ENCODE results near the gene GPALPP1. TPM values are rescaled to one million over a fixed set of nuclear protein-coding genes. Genes with fewer than 3 reads are reported as not detected.
"Not testable (repeated sequence)": the region's sequence is repeated elsewhere in the genome, so short reads cannot be mapped to it uniquely, and the experiment has no call there.

Gene GPALPP1, protein sequence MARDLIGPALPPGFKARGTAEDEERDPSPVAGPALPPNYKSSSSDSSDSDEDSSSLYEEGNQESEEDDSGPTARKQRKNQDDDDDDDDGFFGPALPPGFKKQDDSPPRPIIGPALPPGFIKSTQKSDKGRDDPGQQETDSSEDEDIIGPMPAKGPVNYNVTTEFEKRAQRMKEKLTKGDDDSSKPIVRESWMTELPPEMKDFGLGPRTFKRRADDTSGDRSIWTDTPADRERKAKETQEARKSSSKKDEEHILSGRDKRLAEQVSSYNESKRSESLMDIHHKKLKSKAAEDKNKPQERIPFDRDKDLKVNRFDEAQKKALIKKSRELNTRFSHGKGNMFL
- 26.7 TPM for polyA plus RNA-seq (ENCODE audit: insufficient read length)

DNA sequence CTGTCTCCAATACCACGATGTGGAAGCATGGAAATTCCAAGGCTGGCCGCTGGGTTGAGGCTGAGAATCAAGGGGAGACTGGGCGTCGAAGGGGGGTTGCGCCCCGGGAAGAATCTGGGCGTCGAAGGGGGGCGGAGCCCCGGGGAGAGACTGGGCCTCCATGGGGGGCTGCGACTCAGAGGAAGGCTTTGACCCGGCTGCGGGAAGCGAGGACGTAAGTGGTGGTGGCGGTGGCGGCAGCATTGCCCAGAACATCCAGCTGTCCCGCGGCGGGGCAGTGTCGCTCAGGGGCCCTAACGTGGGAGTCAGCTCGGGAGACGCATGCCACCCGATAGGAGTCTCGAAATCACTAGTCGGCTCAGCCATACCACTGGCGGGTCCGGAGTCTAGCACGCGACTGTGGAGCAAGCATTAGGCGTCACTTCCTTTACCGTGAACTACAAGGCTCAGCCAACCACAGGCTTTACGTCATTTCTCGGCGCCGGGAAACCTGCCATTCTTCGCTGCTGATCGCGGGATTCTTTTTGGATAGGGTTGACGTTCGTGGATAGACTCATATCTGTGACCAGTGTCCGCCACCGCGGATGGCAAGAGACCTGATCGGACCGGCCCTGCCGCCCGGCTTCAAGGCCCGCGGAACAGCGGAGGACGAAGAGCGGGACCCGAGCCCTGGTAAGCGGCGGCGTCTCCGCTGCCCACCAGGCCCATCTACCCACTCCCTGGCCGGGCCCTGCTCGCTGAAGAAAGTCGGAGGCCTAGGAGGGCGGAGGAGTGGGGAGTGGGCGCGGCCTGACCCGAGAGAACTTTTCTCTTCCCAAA is at the start of gene GPALPP1, which contains the start of gene NUFIP1:
GPALPP1 (plus strand) TSS at position 468 of the 819 bp plus-strand sequence; CDS start at position 585, 117 bp downstream.
NUFIP1 (minus strand) TSS at position 401 of the 819 bp plus-strand sequence; CDS start at position 366, 35 bp downstream.
- DNase-seq = peak; percentile 94

DNA sequence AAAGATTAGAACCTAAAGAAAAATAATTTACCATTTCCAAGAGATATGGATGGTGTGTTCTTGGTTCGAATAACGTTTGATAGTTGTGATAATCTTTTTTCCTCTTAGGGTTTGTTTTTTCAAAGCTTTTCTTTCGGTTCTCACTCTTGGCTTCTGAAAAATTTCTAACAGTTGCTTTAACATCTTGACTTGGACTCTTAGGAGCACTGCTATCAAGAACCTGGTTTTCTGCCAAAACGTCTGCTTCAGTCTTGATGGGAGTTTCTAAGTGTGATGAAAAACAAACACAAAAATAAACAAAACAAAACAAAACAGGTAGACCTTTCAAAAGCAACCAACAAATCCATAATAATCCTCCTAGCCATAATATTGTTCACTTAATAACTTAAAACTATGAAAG is 45.9 kb upstream of the GPALPP1 start:
- not testable (repeated sequence) for DNase-seq

DNA sequence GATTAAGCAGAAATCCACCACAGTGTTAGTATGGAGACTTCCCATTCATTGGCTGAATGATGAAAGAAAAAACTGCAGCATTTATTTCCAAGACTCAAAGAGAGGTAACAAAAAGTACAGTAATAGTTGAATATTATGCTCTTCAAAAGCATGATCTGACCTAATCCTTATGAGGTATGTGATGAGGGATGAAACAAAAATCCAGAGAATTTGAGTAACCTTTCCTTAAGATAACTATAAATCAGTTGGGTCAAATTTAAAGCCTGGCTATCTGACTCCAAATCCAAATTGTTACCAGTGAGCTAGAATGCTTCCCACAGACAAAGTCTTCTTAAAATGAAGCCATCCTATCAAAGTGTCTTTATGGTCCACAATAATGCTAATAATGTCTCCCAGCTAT is 38.2 kb upstream of the GPALPP1 start:
- no peak for DNase-seq

DNA sequence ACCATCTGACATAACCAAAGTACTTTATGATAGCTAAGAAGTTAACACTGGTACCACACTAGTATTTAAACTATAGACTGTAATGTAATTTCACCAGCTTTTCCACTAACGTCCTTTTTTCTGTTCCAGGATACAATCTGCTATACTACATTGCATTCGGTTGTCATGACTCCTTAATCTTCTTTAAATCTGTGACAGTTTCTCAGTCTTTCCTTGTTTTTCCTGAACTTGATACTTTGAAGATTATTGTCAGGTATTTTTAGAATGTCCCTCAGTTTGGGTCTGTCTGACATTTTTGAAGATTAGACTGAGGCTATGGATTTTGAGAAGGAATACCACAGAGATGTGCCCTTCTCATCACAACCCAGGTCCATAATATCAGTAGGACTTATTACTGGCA is 36.7 kb upstream of the GPALPP1 start:
- no peak for DNase-seq

DNA sequence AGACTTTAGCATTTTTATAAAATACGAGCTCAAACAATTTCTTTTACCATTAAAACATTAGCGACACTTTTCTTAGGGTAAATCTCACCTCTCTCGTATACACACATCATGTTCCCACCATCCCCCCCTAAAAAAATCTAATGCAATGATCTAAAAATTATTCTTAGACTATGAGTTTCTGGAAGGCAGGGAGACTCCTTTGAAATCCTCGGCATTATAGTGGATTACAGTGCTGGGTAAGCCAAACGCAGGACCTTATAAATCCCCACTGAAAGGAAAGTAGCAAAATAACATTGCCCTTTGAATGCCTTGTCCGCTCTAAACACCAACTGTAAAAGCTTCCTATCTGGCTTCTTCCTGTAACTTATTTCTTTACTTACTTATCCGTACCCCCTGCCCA is 35.1 kb upstream of the GPALPP1 start:
- DNase-seq = no peak

DNA sequence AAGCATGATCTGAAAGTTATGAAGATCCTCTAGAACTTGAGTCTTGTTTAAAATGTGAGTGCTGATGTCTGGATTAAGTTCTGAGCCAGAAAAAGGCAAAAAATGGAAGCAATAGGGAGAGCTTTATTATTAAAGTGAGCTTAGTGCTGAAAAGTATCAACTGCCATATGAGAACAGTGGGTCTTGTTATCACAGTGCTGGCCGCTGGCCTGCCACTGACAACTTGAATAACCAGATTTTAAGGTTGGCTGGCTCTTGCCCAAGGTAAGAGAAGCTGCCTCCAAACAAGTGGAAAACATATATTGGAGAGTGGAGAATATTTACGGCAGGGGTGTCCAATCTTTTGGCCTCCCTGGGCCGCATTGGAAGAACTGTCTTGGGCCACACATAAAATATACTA is 33.9 kb upstream of the GPALPP1 start:
- DNase-seq = no peak

DNA sequence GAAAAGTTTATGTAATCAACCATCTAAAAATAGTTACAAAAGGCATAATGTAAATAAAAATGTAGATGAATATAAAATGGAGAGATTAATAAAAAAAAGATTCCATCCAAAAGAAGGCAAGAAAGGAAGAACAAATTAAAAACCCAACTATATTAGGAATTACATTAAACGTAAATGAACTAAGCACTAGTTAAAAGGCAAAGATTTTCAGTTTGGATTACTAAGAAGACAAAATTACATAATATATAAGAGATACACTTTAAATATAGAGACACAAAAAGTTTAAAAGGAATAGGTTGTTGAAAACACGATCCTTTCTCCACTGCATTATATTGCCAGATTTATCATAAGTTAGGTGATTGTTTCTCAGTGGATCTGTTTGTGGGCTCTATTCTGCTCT is 27.3 kb upstream of the GPALPP1 start:
- no peak for DNase-seq

DNA sequence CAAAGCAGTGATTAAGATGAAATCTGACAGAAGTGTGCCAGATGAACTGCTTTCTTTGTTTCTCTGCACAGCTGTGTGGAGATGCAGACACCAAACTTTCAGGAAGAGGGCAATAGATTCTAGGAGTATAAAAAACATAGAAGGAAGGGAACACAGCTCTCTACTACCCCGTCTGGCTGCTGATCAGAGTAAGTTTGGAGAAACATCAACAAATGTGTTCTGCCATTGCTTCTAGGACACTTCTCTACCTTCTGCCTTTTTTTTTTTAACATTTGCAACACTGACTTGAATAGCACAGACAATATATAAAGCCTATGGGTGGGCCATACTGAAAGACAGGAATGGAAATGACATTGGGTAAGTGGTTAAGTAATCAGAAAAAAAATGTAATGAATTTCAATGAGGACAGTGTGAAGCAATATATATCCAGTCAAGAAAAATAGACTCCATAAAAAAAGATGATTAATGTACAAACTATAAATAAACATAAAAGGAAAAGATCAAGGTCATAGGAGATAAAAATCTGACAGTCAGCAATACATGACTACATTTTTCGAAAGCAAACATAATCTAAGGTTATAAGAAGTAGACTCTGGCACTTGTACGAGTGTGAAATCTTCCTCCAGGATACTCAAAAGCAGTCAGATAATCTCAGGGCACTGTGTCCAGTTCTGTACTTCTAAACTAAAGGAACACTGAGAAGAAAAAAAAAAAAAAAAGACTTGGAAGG is 21.5 kb upstream of the GPALPP1 start:
- no peak for DNase-seq

DNA sequence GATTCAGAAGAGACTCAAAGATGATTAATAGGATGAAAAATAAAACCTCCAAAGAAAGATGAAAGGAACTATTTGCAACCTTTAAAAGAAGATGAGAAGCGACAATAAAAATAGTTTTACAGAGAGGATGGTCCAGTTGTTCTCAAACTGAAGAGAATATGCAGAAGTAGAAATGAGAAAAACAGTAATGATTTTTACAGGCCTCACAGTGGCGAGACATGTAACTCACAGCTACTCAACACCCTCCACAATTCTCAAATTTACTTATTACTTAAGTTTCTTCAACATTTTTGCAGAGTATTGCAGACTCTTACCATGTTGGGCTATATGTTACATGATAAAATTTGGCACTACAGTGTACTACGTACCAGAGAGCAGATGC is 20.9 kb upstream of the GPALPP1 start:
- peak; percentile 42 for DNase-seq

DNA sequence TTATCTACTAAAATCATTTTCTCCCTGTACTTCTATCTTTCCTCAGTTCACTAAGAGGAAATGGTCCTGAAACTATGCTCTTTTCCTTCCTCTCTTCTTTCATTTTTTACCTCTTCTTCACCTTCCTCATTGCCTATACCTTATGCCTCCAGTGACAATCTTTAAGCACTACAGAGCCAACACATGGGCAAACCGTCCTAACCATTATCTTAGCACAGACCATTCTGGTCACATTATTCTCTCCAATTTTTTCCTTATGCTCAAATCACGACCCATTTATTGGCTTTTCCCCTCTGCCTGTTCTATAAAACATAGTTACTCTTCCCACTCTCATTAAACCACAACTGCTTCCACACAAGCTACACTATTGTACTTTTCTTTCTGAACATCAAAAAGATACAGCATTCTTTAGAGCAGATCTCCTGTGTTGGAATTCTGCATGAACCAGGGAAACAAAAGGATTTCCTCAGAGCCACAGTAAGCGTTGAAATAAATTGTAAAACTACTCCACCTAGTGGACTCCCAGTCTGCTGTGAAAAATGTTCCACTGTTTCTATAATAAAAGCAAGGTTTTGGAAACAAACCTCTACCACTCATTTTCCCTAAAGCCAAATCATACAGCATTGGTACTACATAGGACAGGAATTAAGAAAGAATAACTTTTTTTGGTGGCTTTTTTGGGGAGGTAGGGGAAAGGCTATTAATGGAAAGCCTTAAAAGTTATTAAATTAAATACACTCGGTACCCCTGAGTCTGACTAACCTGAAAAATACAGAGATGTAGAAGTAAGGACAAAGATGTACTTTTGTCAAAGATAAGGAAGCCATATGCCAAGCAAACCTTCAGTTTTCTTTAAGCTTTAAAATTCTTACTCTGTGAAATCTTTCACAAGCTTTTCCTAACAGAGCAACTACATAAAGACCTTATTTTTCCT is 19.5 kb upstream of the GPALPP1 start:
- peak; percentile 61 for DNase-seq

DNA sequence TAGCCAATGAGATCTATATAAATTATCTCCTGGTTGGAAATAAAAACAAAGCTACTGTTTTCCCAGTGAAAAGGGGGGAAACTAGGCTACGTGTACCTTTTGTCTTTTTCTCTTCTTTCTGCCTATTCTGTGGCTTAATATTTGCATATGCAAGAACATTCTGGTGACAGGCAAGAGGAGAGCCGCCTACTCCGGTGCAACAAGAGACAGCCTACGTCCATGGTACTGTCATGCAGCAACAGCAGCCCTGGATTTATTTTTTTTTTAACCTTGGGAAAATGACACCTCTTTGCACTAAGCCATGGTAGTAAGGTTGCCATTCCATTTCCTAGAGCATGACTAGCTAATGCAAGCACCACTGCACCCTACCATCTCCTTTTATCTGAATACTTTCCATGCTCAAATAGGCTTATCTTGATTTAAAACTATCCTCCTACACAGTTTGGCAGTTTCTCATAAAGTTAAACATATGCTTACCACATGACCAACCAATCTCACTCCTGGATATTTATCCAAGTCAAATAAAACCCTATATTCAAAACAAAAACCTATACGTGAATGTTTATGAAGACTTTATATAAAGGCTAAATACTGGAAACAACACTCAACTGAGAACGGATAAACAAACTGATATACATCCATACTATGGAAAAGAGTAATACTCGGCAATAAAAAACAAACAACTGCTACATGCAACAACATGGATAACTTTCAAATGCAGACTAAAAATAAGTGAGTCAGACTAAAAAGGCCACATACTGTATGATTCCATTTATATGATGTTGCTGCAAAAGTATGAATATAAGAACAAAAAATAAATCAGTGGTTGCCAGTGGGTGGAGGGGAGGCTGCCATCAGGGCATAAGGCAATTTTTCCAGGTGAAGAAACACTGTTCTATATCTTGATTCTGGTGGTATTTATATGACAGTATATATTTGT is 17.4 kb upstream of the GPALPP1 start:
- no peak for DNase-seq

DNA sequence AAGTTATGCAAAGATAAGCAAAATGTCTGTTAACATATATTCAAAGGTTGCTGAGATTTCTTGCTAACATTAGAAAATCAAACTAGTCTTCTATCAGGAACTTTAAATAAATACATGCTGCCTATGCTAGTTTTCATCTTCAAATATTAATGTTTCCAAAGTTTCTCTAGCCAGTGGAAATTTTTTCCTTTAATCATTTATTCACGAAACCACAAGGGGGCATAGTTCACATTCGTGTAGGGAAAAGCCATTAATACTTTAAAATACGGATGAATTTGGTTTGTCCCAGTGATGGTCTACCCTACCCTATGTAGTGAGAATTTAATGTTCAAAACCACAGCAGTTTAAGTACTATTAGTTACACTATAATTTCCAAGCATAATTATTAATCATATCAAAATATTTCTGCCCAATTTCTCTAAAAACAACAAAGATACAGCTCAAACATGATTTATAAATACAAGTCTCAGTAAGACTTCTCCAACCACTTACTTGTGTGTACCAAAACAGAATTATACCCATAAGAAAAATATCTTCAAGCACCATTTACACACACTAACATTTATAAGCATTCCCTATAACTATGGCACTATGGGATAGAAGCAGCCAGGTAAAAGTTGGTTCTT is 16.3 kb upstream of the GPALPP1 start:
- DNase-seq = no peak

DNA sequence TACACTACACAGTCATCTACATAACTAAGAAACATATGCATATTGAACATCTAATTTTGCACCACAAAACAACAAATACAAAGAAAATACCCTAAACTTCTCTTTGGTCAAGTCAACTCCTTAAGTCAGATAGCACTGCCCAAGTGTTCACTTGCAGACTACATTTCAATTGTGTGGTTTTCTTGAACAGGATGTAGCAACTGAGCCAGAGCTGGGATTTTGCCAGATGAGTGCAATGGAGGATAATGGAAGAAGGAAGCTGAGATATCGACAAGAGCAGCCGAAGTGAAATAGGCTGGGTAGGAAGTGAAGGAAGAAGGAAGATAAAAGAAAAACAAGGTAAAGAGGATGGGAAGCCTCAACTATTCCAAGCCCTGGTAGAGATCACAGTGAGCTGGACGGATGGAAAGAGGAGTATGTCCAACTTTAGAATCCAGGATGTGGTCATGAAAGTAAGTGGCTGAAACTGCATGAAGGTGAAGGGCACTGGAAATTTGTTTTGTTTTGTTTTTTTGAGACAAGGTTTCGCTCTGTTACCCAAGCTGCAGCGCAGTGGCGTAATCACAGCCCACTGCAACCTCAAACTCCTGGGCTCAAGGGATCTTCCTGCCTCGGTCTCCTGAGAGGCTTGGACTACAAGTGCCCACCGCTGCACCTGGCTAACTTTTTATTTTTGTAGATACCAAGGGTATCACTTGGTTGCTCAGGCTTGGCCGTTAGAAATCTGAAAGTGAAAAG is 15.1 kb upstream of the GPALPP1 start:
- DNase-seq = no peak

DNA sequence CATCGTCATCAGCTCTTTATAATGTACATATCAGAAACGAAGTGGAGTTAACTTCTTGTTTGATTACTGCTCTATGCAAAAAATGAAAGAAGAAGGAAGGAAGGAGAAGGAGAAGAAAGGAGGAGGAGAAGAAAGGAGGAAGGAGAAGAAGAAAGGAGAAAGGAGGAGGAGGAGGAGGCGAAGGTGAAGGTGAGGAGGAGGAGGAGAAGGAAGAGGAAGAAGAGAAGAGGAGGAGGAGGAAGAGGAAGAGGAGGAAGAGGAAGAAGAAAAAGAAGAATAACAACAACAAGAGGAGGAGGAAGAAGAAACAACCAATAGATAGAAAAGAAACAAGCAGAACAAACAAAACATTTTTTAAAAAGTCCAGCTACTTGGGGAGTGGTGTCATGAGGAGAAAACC is 13.1 kb upstream of the GPALPP1 start:
- DNase-seq = no peak

DNA sequence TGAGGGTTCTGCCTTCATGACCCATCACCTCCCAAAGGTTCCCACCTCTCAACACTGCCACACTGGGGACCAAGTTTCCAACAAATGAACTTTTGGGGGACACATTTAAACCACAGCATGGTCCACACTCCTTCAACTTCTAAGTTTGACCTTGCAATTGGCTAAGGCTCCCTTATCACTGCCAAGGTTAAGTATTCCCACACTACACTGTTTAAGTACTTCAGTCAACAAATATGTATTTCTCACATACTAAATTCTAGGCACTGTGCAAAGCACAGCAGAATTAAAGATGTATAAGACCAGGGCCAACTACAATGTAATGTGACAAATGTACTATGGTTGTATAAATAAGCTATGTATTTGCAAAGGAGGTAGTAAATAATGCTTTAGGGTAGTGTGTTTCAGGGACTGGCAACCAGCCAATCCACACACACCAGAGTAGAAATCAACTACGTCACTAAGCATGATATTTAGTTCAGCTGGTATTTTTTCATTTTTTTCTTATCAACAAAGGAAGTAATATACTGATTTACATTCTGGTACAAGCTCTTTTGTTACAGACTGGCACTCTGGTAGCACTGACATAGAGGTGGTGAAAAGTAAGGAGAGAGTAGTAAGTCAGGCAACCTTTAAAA is 12.3 kb upstream of the GPALPP1 start:
- no peak for DNase-seq

DNA sequence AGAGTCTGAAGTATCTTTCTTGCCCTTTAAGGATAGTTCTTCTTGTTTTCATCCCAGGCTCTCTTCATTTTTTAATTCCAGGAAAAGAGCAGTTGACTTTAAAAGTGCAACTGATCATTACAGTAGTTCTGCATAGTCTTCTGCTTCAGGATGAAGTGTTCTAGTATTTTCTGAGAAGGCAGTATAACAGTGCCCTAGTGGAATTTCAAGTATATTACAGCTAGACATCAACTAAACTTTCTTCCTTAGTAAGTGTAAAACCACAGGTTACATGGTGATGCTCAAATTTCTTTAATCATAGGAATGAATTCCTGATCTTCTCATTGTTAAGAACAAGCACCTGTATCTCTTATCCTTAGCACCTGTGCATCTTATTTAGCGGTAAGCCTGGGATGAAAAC is 11.0 kb upstream of the GPALPP1 start:
- no peak for DNase-seq

DNA sequence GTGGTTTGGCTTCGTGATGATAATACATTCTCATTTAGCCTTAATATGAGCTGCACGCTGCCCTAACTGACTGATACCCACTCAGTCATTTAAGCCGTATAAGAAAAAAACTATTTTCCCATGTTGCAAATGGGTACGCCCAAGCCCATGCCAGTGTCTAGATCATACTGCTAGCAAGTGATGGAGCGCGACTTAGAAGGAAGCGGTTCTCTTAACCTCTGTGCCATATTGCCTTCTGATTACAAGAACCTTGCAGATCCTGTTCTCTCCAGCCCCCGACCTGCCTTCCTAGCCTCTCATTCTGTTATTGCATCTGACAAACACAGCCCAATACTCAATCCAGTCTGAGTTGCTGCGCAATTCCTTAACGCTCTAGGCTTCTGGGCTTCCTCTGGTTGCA is 603 bp downstream of the GPALPP1 start:
- no peak for DNase-seq

DNA sequence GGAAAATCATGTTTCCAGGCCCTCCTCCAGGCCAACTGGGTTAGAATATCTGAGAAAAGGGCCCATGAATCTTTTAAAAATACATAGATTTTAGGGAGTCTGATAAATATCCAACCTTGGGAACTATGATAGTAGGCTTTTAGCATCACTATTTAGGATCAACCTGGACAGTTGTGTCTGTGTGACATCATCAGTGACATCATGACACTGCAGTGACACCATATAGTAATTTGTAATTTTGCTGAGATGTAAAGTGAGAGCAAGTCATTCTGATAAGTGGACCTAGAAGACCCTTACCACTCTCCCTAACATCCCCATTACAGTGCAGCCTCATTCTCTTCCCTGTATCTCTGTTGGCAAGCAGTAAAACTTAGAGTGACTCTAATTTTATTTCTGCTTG is 14.1 kb downstream of the GPALPP1 start:
- DNase-seq = no peak

DNA sequence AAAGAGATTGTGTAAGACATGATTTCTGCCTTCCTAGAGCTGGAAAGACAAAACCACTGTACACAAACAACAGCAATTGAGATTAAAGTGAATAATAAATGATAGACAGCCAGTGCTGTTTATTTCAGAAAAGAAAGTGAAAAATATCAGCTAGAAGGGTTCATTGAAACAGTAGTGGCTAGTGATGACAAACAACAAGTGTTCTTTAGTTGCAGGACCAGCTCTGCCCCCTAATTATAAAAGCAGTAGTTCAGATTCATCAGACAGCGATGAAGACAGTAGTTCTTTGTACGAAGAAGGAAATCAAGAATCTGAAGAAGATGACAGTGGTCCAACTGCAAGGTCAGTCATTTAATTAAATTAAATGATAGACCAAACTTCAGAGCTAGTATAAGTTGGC is 14.8 kb downstream of the GPALPP1 start:
- DNase-seq = no peak

Data from hindlimb muscle (tissue), 1 donor.